HepG2 (cell line): Measurements from ENCODE around the gene FUZ. TPM values are rescaled to one million over a fixed set of nuclear protein-coding genes. Genes with fewer than 3 reads are reported as not detected.

Source experiments
- ARNTL ChIP-seq: sonication (generic); formaldehyde crosslinking; IDR thresholded peaks from 2 replicates; pipeline ENCODE4 v1.4.0; 2020; ENCODE audit warnings: mild to moderate bottlenecking, missing genetic modification reagents
- ATF5 ChIP-seq: sonication (generic); formaldehyde crosslinking; IDR thresholded peaks from 2 replicates; pipeline ENCODE4 v1.4.0; 2020; ENCODE audit warnings: mild to moderate bottlenecking, low read depth, missing genetic modification reagents
- CCAR2 ChIP-seq: fragments of 200-400 bp; formaldehyde crosslinking; optimal IDR thresholded peaks from 2 replicates; pipeline ENCODE3; 2018; ENCODE audit warnings: low read depth, mild to moderate bottlenecking, low read length, moderate library complexity
- CENPX ChIP-seq: sonication (generic); formaldehyde crosslinking; IDR thresholded peaks from 2 replicates; pipeline ENCODE4 v1.9.0; 2021; ENCODE audit warnings: mild to moderate bottlenecking, missing genetic modification reagents, moderate library complexity
- NFKBIZ ChIP-seq: IDR thresholded peaks from 2 replicates; pipeline ENCODE4 v1.6.1; 2018; ENCODE audit warnings: missing genetic modification reagents, missing compliant biosample characterization
- NFRKB ChIP-seq: fragments of 450-650 bp; IDR thresholded peaks from 2 replicates; pipeline ENCODE4 v1.6.1; 2017
- TBL1XR1 ChIP-seq: fragments of 150-350 bp; IDR thresholded peaks from 2 replicates; pipeline ENCODE4 v1.6.1; 2014; ENCODE audit warnings: borderline replicate concordance, low read length; ENCODE audit not compliant: partially characterized antibody
- TEAD3 ChIP-seq: optimal IDR thresholded peaks from 2 replicates; pipeline ENCODE3; 2016; ENCODE audit warnings: borderline replicate concordance
- ZFP36L2 ChIP-seq: sonication (generic); formaldehyde crosslinking; IDR thresholded peaks from 2 replicates; pipeline ENCODE4 v1.4.0; 2020; ENCODE audit warnings: missing genetic modification reagents
- ZNF101 ChIP-seq: sonication (generic); formaldehyde crosslinking; IDR thresholded peaks from 2 replicates; pipeline ENCODE4 v1.4.0; 2020; ENCODE audit warnings: mild to moderate bottlenecking, low read depth, missing genetic modification reagents, borderline replicate concordance
- ZNF24 ChIP-seq: fragments of 450-650 bp; IDR thresholded peaks from 2 replicates; pipeline ENCODE4 v1.6.1; 2017; ENCODE audit warnings: antibody characterized with exemption, mild to moderate bottlenecking
- ZNF260 ChIP-seq: sonication (generic); formaldehyde crosslinking; IDR thresholded peaks from 2 replicates; pipeline ENCODE4 v1.4.0; 2020; ENCODE audit warnings: missing genetic modification reagents, low read depth, mild to moderate bottlenecking, borderline replicate concordance
- ZNF296 ChIP-seq: sonication (generic); formaldehyde crosslinking; conservative IDR thresholded peaks from 2 replicates; pipeline ENCODE4 v1.5.0; 2020; ENCODE audit warnings: mild to moderate bottlenecking, missing genetic modification reagents
- ZNF598 ChIP-seq: sonication (generic); formaldehyde crosslinking; IDR thresholded peaks from 2 replicates; pipeline ENCODE4 v1.5.1; 2020; ENCODE audit warnings: mild to moderate bottlenecking, missing genetic modification reagents, borderline replicate concordance
- ZNF883 ChIP-seq: sonication (generic); formaldehyde crosslinking; IDR thresholded peaks from 2 replicates; pipeline ENCODE4 v1.5.1; 2020; ENCODE audit warnings: mild to moderate bottlenecking, missing genetic modification reagents; ENCODE audit errors: not compliant biosample characterization
- polyA plus RNA-seq, 8 experiments: library from polyadenylated mRNA; depleted of rRNA in 3 of 8; stranded (reverse) in 7 of 8; unstranded in 1 of 8; fragments of >200 nt; fragmentation: Illumina TruSeq in 4 of 8; extraction: Trizol in 4 of 8; gene quantifications; 2 replicates each; pipeline versions ENCODE4 v1.2.1 to v1.2.3, GENCODE V29; 2011 to 2016; ENCODE audit warnings: low read depth in 4 of 8, missing spikeins in 1 of 8, mixed read lengths in 1 of 8; ENCODE audit not compliant: insufficient read depth in 1 of 8
- total RNA-seq, 5 experiments: library from RNA; depleted of rRNA; stranded (reverse); fragments of >200 nt; fragmentation: Illumina TruSeq; extraction: Trizol; gene quantifications; 2 replicates each; pipeline ENCODE4 v1.2.3, GENCODE V29; 2016; ENCODE audit warnings: low read depth in 1 of 5
- TF ChIP-seq, protein P1 (sequence below): sonication (generic); formaldehyde crosslinking; IDR thresholded peaks from 2 replicates; pipeline ENCODE4 v1.5.1; 2020; ENCODE audit warnings: mild to moderate bottlenecking, missing genetic modification reagents, borderline replicate concordance
- TF ChIP-seq, protein P2 (sequence below): sonication (generic); formaldehyde crosslinking; IDR thresholded peaks from 2 replicates; pipeline ENCODE4 v1.8.1; 2023; ENCODE audit warnings: missing genetic modification reagents, mild to moderate bottlenecking, borderline replicate concordance
- TF ChIP-seq, protein P3 (sequence below): sonication (generic); formaldehyde crosslinking; IDR thresholded peaks from 2 replicates; pipeline ENCODE4 v1.4.0; 2020; ENCODE audit warnings: missing genetic modification reagents
- TF ChIP-seq, protein P4 (sequence below): sonication (generic); formaldehyde crosslinking; IDR thresholded peaks from 2 replicates; pipeline ENCODE4 v1.5.1; 2020; ENCODE audit warnings: missing genetic modification reagents, mild to moderate bottlenecking, borderline replicate concordance

Gene FUZ
- total and polyA plus RNA-seq, 2 of the 13 experiments (the other 11 are each of a cell fraction or from before 2014, with no cell fraction given): 0.08 TPM; not detected in 1

DNA sequence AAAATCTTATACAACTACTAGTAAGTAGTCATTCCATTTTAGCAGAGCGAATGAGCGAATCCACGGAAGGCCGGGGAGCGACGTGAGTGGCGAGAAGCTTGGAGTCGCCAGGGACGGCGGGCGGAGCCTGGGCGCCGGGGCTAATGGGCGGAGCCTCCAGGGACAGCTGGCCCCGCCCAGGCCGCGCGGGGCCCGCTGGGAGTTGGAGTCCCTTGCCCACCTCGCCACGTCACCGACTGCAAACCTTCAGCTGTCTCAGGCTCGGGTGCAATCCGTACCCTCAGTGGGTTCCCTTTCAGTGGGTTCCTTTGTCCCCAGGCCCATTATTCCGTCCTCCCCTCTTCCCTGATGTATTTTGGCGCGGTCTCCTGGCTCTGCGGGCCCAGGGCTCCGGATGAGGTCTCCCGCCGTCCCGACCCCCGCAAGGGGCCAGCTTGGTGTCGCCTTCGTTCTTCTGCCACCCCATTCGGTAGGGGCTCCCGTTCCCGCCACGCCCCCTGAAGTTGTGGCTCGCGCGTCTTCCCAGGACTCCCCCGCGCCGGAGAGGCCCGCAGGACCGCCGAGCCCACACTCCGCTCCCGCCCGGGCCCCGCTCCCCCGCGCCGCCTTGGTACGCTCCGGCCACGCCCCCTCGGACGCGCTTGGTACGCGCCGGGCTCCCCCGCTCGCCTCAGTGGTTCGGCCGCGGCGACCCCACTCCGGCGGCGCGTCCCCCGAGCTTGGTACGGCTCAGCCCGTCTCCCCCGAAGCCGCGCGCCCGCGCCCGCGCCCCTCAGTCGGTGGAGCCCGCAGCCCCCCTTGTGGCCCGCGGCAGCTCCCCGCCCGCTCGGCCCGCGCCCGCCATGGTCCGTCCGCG, 37.6 kb upstream of the FUZ start, which contains the start of gene PTOV1 (continued):
- TF ChIP-seq ATF5 (CRISPR knock-in tag) (0 out of 2 replicates have a peak, but pooled peaks have one; percentile 77), ZFP36L2 (no peak), ZNF260 (CRISPR knock-in tag) (no peak), ZNF296 (CRISPR knock-in tag) (no peak), CENPX (CRISPR knock-in tag) (no peak), TEAD3 (CRISPR knock-in tag) (no peak), CCAR2 (no peak), ZNF101 (CRISPR knock-in tag) (no peak), NFKBIZ (CRISPR knock-in tag) (no peak), ZNF24 (no peak), ARNTL (no peak), ZNF883 (peak; percentile 67), TBL1XR1 (no peak), ZNF598 (CRISPR knock-in tag) (0 out of 2 replicates have a peak, but pooled peaks have one; percentile 32), NFRKB (no peak)
- TF ChIP-seq, protein P1, sequence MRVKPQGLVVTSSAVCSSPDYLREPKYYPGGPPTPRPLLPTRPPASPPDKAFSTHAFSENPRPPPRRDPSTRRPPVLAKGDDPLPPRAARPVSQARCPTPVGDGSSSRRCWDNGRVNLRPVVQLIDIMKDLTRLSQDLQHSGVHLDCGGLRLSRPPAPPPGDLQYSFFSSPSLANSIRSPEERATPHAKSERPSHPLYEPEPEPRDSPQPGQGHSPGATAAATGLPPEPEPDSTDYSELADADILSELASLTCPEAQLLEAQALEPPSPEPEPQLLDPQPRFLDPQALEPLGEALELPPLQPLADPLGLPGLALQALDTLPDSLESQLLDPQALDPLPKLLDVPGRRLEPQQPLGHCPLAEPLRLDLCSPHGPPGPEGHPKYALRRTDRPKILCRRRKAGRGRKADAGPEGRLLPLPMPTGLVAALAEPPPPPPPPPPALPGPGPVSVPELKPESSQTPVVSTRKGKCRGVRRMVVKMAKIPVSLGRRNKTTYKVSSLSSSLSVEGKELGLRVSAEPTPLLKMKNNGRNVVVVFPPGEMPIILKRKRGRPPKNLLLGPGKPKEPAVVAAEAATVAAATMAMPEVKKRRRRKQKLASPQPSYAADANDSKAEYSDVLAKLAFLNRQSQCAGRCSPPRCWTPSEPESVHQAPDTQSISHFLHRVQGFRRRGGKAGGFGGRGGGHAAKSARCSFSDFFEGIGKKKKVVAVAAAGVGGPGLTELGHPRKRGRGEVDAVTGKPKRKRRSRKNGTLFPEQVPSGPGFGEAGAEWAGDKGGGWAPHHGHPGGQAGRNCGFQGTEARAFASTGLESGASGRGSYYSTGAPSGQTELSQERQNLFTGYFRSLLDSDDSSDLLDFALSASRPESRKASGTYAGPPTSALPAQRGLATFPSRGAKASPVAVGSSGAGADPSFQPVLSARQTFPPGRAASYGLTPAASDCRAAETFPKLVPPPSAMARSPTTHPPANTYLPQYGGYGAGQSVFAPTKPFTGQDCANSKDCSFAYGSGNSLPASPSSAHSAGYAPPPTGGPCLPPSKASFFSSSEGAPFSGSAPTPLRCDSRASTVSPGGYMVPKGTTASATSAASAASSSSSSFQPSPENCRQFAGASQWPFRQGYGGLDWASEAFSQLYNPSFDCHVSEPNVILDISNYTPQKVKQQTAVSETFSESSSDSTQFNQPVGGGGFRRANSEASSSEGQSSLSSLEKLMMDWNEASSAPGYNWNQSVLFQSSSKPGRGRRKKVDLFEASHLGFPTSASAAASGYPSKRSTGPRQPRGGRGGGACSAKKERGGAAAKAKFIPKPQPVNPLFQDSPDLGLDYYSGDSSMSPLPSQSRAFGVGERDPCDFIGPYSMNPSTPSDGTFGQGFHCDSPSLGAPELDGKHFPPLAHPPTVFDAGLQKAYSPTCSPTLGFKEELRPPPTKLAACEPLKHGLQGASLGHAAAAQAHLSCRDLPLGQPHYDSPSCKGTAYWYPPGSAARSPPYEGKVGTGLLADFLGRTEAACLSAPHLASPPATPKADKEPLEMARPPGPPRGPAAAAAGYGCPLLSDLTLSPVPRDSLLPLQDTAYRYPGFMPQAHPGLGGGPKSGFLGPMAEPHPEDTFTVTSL (CRISPR knock-in tag): no peak
- TF ChIP-seq, protein P2, sequence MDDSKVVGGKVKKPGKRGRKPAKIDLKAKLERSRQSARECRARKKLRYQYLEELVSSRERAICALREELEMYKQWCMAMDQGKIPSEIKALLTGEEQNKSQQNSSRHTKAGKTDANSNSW (CRISPR knock-in tag): peak; percentile 85; the same call in 1 of the 2 replicates
- TF ChIP-seq, protein P3, sequence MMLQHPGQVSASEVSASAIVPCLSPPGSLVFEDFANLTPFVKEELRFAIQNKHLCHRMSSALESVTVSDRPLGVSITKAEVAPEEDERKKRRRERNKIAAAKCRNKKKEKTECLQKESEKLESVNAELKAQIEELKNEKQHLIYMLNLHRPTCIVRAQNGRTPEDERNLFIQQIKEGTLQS: no peak; the same call in 1 of the 2 replicates
- TF ChIP-seq, protein P4, sequence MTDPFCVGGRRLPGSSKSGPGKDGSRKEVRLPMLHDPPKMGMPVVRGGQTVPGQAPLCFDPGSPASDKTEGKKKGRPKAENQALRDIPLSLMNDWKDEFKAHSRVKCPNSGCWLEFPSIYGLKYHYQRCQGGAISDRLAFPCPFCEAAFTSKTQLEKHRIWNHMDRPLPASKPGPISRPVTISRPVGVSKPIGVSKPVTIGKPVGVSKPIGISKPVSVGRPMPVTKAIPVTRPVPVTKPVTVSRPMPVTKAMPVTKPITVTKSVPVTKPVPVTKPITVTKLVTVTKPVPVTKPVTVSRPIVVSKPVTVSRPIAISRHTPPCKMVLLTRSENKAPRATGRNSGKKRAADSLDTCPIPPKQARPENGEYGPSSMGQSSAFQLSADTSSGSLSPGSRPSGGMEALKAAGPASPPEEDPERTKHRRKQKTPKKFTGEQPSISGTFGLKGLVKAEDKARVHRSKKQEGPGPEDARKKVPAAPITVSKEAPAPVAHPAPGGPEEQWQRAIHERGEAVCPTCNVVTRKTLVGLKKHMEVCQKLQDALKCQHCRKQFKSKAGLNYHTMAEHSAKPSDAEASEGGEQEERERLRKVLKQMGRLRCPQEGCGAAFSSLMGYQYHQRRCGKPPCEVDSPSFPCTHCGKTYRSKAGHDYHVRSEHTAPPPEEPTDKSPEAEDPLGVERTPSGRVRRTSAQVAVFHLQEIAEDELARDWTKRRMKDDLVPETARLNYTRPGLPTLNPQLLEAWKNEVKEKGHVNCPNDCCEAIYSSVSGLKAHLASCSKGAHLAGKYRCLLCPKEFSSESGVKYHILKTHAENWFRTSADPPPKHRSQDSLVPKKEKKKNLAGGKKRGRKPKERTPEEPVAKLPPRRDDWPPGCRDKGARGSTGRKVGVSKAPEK: no peak
